HG03159 (cell line): ENCODE data around the gene ST7L.

Experiments used
- ATAC-seq: cut with Tn5 transposase; IDR thresholded peaks from one replicate; pipeline ENCODE4 v1.9.1; 2021; ENCODE audit warnings: mild to moderate bottlenecking, moderate library complexity; ENCODE audit not compliant: unreplicated experiment

Gene ST7L

DNA sequence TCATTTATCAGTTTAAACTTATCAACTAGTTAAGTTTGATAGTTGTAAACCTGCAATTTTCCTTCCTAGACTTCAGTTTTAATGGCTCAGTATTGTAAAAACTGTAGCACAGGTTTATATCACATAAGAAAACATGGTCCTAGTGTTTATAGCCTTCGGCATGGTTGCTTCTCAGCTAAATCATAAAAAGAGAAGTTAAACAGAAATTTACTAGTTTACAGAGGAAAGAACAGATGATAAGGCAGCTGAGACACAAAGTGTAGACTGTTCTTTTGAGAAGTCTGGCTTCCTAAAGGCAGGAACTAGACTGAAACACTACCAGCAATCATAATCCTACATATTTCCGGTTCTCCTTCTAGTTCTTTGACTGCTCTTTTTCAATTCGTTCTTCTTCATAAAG lies 70.4 kb downstream of the ST7L start:
- no peak for ATAC-seq

DNA sequence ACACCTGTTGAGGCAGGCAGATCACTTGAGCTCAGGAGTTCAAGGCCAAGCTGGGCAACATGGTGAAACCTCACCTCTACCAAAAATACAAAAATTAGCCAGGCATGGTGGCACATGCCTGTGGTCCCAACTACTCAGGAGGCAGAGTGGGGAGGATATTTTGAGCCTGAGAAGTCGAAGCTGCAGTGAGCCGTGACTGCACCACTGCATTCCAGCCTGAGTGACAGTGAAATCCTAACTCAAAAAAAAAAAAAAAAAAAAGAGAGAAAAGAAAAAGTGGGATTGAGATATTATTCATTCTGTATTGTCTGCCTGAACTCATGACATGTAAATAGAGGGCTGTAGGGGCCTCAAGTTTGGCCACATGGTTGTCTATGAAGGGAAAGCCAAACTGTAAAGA lies 72.9 kb downstream of the ST7L start:
- no peak for ATAC-seq

GRCh38 chr1:112544751-112545150 lies 74.2 kb downstream of the ST7L start:
- ATAC-seq: no peak

- ATAC-seq: no peak
Observed at GRCh38 chr1:112544011-112544688, 74.8 kb downstream of the ST7L start.

DNA sequence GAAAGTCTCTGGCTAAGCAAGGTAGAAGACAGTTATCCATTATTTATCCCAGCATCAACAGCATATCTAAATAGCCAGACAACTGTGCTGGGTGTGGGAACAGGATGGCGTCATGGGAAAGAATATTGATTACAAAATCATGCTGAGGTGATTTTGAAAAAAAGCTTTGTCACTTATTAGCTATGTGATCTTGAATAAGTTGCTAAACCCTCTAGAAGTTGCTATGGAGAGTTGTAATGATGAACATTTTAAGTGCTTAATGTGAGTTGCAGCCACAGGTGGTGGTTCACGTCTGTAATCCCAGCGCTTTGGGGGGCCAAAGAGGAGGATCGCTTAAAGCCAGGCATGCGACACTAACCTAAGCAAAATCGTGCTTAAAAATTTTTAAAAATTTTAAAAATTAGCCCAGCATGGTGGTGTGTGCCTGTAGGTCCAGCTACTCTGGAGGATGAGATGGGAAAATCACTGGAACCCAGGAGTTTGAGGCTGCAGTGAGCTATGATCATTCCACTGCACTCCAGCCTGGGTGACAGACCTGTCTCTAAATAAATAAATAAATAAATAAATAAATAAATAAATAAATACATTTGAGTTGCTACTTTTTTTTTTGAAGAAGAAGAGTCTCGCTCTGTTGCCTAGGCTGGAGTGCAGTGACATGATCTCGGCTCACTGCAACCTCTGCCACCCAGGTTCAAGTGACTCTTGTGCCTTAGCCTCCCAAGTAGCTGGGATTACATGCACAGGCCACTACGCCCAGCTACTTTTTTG lies 76.6 kb downstream of the ST7L start:
- no peak for ATAC-seq

- ATAC-seq: no peak
Observed at GRCh38 chr1:112541299-112541698, 77.6 kb downstream of the ST7L start.

- ATAC-seq: no peak
Observed at GRCh38 chr1:112540226-112540794, 78.6 kb downstream of the ST7L start.

DNA sequence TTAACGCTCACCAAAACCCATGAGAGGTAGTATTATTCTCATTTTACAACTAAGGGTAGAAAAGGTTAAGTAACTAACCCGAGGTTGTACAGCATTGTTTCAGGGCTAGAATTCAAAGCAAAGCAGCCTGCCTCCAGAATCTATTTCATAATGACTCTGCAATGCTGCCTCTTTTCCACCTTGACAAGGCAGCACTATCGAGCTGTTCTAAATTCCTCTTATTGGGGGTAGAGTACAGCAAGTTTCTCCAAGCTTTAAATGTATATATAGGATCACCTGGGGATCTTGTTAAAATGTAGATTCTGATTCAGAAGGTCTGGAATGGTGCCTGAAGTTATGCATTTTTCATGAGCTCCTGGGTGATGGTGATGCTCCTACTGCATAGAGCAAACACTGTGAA lies 80.1 kb downstream of the ST7L start:
- no peak for ATAC-seq

- ATAC-seq: no peak
Observed at GRCh38 chr1:112537456-112537855, 81.5 kb downstream of the ST7L start.

- ATAC-seq: no peak
Observed at GRCh38 chr1:112536561-112536960, 82.4 kb downstream of the ST7L start.

- no peak for ATAC-seq
Observed at GRCh38 chr1:112533029-112533428, 85.9 kb downstream of the ST7L start.

GRCh38 chr1:112532064-112532463 lies 86.9 kb downstream of the ST7L start:
- no peak for ATAC-seq

- no peak for ATAC-seq
Observed at GRCh38 chr1:112530832-112531231, 88.1 kb downstream of the ST7L start.

GRCh38 chr1:112529301-112529700 lies 89.6 kb downstream of the ST7L start:
- ATAC-seq: no peak

GRCh38 chr1:112528076-112528475 lies 90.9 kb downstream of the ST7L start:
- ATAC-seq: no peak

DNA sequence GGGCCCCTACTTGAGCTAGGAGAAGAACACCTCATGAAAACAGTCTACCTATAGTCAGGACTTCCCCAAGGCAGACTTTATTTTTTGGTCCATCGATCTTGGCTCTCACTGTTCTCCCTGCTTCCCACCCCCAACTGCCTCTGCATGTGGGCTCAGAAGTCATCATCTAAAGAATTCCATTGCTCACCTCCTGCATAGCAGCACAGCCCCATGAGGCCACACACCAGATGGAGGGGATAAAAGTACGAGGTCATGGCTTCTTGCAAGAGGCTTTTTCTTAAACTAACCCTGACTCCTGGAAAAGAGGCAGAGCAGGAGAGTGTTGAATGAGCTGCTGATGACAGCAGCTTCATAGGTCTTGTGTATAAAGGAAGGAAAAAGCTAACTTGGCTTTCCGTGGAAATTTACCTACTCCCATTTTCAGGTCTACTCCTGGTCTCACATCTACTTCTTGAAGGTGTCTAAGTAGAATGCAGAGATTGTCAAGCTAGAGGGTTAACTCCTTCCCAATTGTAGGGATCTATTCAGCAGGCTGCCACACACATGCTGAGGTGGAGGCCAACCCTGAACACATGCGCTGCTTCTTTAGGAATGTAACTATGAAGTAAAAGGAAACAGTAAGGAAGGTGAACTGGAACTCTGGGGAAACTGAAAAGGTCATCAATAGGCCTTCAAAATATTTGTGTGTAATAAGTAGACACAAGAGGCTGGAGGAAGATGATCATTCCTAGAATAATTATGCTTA lies 91.5 kb downstream of the ST7L start:
- no peak for ATAC-seq

- no peak for ATAC-seq
Observed at GRCh38 chr1:112524986-112525385, 94.0 kb downstream of the ST7L start.

DNA sequence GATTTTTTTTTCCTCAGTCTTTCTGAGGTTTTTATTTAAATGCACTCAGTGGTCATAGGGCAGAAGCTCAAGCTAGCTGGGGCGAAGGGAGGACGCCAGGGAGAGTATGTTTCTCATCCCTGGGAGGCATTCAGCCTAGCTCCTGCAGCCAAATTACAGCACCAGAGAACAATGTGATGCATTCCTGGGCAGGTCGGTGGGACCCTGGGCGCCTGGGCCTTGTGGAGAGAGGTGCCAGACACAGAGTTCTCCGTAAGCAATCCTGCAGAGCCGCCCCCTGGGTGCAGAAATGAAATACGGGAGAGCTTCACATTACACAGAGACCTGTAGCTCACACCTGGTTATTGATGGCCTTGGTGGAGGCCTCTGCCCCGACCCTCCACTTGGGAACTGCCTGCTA lies 94.7 kb downstream of the ST7L start:
- no peak for ATAC-seq

GRCh38 chr1:112522621-112523020 lies 96.3 kb downstream of the ST7L start:
- no peak for ATAC-seq

DNA sequence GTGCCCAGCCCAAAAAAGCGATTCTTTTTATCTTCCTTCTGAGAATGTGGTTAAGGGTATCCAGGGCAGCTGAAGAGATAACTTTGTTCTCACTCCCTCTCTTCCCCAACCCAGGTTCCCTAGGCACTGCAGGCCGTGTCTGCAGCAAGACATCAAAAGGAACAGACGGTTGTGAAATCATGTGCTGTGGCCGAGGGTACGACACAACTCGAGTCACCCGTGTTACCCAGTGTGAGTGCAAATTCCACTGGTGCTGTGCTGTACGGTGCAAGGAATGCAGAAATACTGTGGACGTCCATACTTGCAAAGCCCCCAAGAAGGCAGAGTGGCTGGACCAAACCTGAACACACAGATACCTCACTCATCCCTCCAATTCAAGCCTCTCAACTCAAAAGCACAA lies 98.8 kb downstream of the ST7L start:
- no peak for ATAC-seq

DNA sequence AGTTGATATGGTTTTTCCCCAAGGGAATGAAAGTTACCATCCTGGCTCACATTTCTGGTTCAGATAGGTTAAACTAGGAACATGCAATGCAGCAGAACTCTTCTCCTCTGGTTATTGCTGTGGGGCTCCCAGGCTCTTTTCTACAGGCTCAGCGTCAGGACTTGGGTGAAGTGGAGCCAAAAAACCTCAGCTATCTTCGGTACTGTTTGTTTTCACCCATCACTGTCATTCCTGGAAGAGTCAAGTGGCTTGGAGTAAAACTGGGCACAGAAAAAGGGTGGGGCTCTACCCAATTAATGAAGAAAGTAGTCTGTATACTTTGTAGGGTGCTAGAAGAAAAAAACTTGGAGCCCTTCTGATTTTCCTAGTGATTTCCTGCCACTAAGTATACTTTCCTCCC lies 100.8 kb downstream of the ST7L start:
- ATAC-seq: no peak

DNA sequence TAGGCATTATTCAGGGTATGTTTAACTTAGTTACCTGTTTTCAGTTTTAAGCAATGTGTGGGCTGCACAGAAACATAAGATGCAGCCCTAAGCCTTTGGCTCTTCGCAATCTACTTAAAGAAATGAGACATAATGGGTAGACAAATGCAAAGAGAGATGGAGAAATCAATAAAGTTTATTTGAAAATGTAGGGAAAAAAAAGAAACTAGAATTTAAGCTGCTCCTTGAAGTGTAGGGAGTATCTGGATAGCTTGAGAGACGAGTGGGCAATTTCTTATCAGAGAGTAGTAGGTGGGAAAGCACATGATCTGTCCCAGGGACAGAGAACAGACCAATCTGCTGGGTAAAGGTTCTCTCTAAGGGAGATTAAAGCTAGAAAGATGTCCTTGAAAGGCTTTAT lies 101.3 kb downstream of the ST7L start:
- no peak for ATAC-seq
